GM12878 (cell line): ENCODE results near the gene SAMD9L. TPM values are rescaled to one million over a fixed set of nuclear protein-coding genes. Genes with fewer than 3 reads are reported as not detected.

Experiments used
- ATAC-seq: fragments of 200-7000 bp; cut with Tn5 transposase; 3 replicates; pipeline ENCODE4 v1.9.1; 2020; ENCODE audit warnings: mild to moderate bottlenecking, moderate library complexity
- BruUV-seq: library from RNA; stranded (reverse); fragments of 400-500 nt; replicated peaks from 2 replicates; lab custom pipeline; 2021; lab: Mats Ljungman, UMichigan
- CTCF ChIA-PET: fragments of 300-600 bp; sonication (Branson Sonifier 250); formaldehyde crosslinking; extraction: SDS; loops from one replicate; lab custom pipeline; 2021; ENCODE audit warnings: inconsistent platforms; lab: Yijun Ruan, JAX
- POLR2A ChIA-PET: fragments of 350-600 bp; formaldehyde crosslinking; extraction: SDS; loops from one replicate; lab custom pipeline; 2021; ENCODE audit warnings: inconsistent platforms; lab: Charles Lee
- RAD21 ChIA-PET: fragments of 300-600 bp; sonication (Branson Sonifier 250); formaldehyde crosslinking; loops from one replicate; lab custom pipeline; 2023; ENCODE audit warnings: antibody characterized with exemption; ENCODE audit not compliant: unreplicated experiment; lab: Charles Lee
- SMC1A ChIA-PET: fragments of 300-600 bp; sonication (Branson Sonifier 250); formaldehyde crosslinking; loops from one replicate; lab custom pipeline; 2023; ENCODE audit not compliant: unreplicated experiment, uncharacterized antibody; lab: Charles Lee
- DNase-seq: peaks from one replicate; pipeline ENCODE4 v3.0.0-alpha.2; 2011; ENCODE audit warnings: low read depth, low spot score
- FAIRE-seq: peaks from 3 replicates; lab custom pipeline; 2011; peaks lifted over from hg19 to GRCh38; lab: Jason Lieb, UNC
- H2AFZ ChIP-seq: 2 replicates; pipeline ENCODE4 v1.6.0; 2011; ENCODE audit warnings: low read depth, low read length, control low read depth; ENCODE audit not compliant: control insufficient read depth
- H3K27ac ChIP-seq: 2 replicates; pipeline ENCODE4 v1.5.1; 2011; ENCODE audit warnings: control low read depth; ENCODE audit not compliant: control insufficient read depth, insufficient read depth
- H3K27me3 ChIP-seq, 2 experiments: replicated peaks in 1 of 2; 2 replicates each; pipeline versions ENCODE4 v1.6.0 to v1.6.1; 2011; ENCODE audit warnings: low read length in 1 of 2; ENCODE audit not compliant: control insufficient read depth in 2 of 2, insufficient read depth in 2 of 2
- H3K36me3 ChIP-seq, 2 experiments: 2 replicates each; pipeline ENCODE4 v1.5.1; 2011; ENCODE audit warnings: low read length in 1 of 2; ENCODE audit not compliant: control insufficient read depth in 2 of 2, insufficient read depth in 2 of 2
- H3K4me1 ChIP-seq: 2 replicates; pipeline ENCODE4 v1.6.1; 2011; ENCODE audit warnings: mild to moderate bottlenecking, low read length, moderate library complexity, mixed read lengths; ENCODE audit not compliant: control insufficient read depth, insufficient read depth
- H3K4me2 ChIP-seq: 2 replicates; pipeline ENCODE4 v1.6.0; 2011; ENCODE audit warnings: control low read depth; ENCODE audit not compliant: control insufficient read depth, insufficient read depth
- H3K4me3 ChIP-seq: fragments of 200-600 bp; sonication (generic); 2 replicates; pipeline ENCODE4 v1.5.1; 2016
- H3K79me2 ChIP-seq: 2 replicates; pipeline ENCODE4 v1.6.0; 2011; ENCODE audit warnings: low read length; ENCODE audit not compliant: control insufficient read depth, insufficient read depth
- H3K9ac ChIP-seq: 2 replicates; pipeline ENCODE4 v1.8.0; 2011; ENCODE audit warnings: low read length, control low read depth, mixed read lengths; ENCODE audit not compliant: control insufficient read depth, insufficient read depth
- H3K9me3 ChIP-seq: replicated peaks from 3 replicates; pipeline ENCODE4 v1.5.1; 2011; ENCODE audit warnings: mild to moderate bottlenecking, low read length; ENCODE audit not compliant: control insufficient read depth, insufficient read depth
- H4K20me1 ChIP-seq: 2 replicates; pipeline ENCODE4 v1.6.0; 2011; ENCODE audit not compliant: control insufficient read depth, insufficient read depth
- ATF7 ChIP-seq: fragments of 450-650 bp; IDR thresholded peaks from 2 replicates; pipeline ENCODE4 v1.6.1; 2016; ENCODE audit warnings: low read depth, mild to moderate bottlenecking
- CBFB ChIP-seq: IDR thresholded peaks from 2 replicates; pipeline ENCODE4 v1.6.1; 2016; ENCODE audit warnings: antibody characterized with exemption, low read depth
- CEBPB ChIP-seq, 2 experiments: fragments of 150-350 bp in 1 of 2; IDR thresholded peaks; 2 replicates each; pipeline ENCODE4 v1.6.1; 2012 to 2014; ENCODE audit warnings: low read depth in 2 of 2, low read length in 2 of 2, borderline replicate concordance in 1 of 2, inconsistent platforms in 1 of 2
- CEBPZ ChIP-seq: fragments of 150-350 bp; IDR thresholded peaks from 2 replicates; pipeline ENCODE4 v1.6.1; 2016; ENCODE audit warnings: low read depth, low read length
- NFYB ChIP-seq: IDR thresholded peaks from 2 replicates; pipeline ENCODE4 v1.6.1; 2011; ENCODE audit warnings: low read depth, mild to moderate bottlenecking, low read length, improper control_type of control experiment, moderate library complexity; ENCODE audit not compliant: insufficient read depth
- NRF1 ChIP-seq: conservative IDR thresholded peaks from 2 replicates; pipeline ENCODE4 v1.6.1; 2011; ENCODE audit warnings: mild to moderate bottlenecking, low read depth, low read length, improper control_type of control experiment
- RBBP5 ChIP-seq: fragments of 200-600 bp; sonication (generic); conservative IDR thresholded peaks from 2 replicates; pipeline ENCODE4 v1.6.1; 2016
- RCOR1 ChIP-seq: conservative IDR thresholded peaks from 2 replicates; pipeline ENCODE4 v1.6.1; 2012; ENCODE audit warnings: low read depth, low read length, improper control_type of control experiment
- RUNX3 ChIP-seq: IDR thresholded peaks from 2 replicates; pipeline ENCODE4 v1.6.1; 2012; ENCODE audit warnings: low read length, inconsistent platforms
- SUPT20H ChIP-seq: IDR thresholded peaks from 2 replicates; pipeline ENCODE4 v1.6.1; 2011; ENCODE audit warnings: low read depth, mild to moderate bottlenecking, low read length, moderate library complexity, borderline replicate concordance; ENCODE audit not compliant: control insufficient read depth
- TCF7 ChIP-seq: IDR thresholded peaks from 2 replicates; pipeline ENCODE4 v1.6.1; 2014; ENCODE audit warnings: antibody characterized with exemption, borderline replicate concordance
- ZZZ3 ChIP-seq: IDR thresholded peaks from 2 replicates; pipeline ENCODE4 v1.6.1; 2011; ENCODE audit warnings: low read depth; ENCODE audit not compliant: control insufficient read depth, insufficient read length
- WGBS: methylation state at CpG from one replicate; pipeline ENCODE4 v1.1.6; 2016; ENCODE audit warnings: low lambda C conversion rate; ENCODE audit not compliant: insufficient replicate concordance, insufficient coverage; ENCODE audit errors: missing lambda C conversion rate; 5-methylcytosine and 5-hydroxymethylcytosine counted together
- in situ Hi-C: fragments of 300-500 bp; cut with MboI; formaldehyde crosslinking; loops from 9 replicates; pipeline ENCODE4 v1.14.3; 2018; ENCODE audit warnings: mixed read lengths
- intact Hi-C: fragments of 100-400 bp; cut with micrococcal nuclease; formaldehyde crosslinking; loops from one replicate; pipeline ENCODE4 v1.14.2; 2022; ENCODE audit not compliant: unreplicated experiment
- polyA plus RNA-seq, 11 experiments: library from polyadenylated mRNA; depleted of rRNA in 4 of 11; unstranded in 6 of 11; stranded (reverse) in 5 of 11; fragments of >200 nt; fragmentation: Nextera tagmentation in 4 of 11; fragmentation: Illumina TruSeq in 1 of 11; extraction: Ambion mirVana in 4 of 11; extraction: Trizol in 1 of 11; gene quantifications; 1 replicate in 1 of 11; 2 replicates in 10 of 11; pipeline versions ENCODE4 v1.2.1 to v1.2.3, GENCODE V29; 2011 to 2016; ENCODE audit warnings: inconsistent platforms in 2 of 11, missing spikeins in 2 of 11, low read depth in 1 of 11
- total RNA-seq, 4 experiments: library from RNA; depleted of rRNA in 3 of 4; stranded (reverse); fragments of >200 nt in 3 of 4; fragmentation: Illumina TruSeq in 1 of 4; extraction: Trizol in 1 of 4; gene quantifications; 2 replicates each; pipeline versions ENCODE4 v1.2.1 to v1.2.3, GENCODE V29; 2013 to 2021
- TF ChIP-seq, protein P1 (sequence below): IDR thresholded peaks from 2 replicates; pipeline ENCODE4 v1.6.1; 2011; ENCODE audit warnings: borderline replicate concordance, low read depth, mild to moderate bottlenecking, moderate library complexity, mixed read lengths, low read length; ENCODE audit not compliant: insufficient read depth; ENCODE audit errors: extremely low read length

Gene SAMD9L
- total and polyA plus RNA-seq, 10 of the 15 experiments (the other 5 are each of a cell fraction or from before 2014, with no cell fraction given), result 22.3 to 51.3 (median 29.6) TPM

- ChIA-PET SMC1A (interaction anchor here (1.4 to 5.0 kb wide), 3 partner anchors 8 to 50 kb away, joined by 6 to 18 read pairs (median 7); no protein-coding TSS in a partner anchor), RAD21 (interaction anchor here (1.0 kb wide), 1 partner anchor 32 kb away, joined by 3 read pairs; the partner anchor contains the start of gene SAMD9), CTCF (interaction anchor here (0.5 to 1.3 kb wide), 4 partner anchors 10 to 971 kb away, joined by 3 to 4 read pairs (median 3); no protein-coding TSS in a partner anchor), POLR2A (no interaction called here)
- no peak overlapping the region for H3K4me3 ChIP-seq
- no peak for TF ChIP-seq TCF7
- TF ChIP-seq ATF7, result no peak
- no peak for TF ChIP-seq ZZZ3
- no peak for TF ChIP-seq NRF1
- TF ChIP-seq CBFB, result no peak
- TF ChIP-seq RBBP5, result no peak
- TF ChIP-seq CEBPB (IDR thresholded peaks at IDR 0.05; ENCODE audit: borderline replicate concordance in 1 of 2, low read depth in 2 of 2, low read length in 2 of 2), result no peak
- TF ChIP-seq CEBPZ, result no peak
- TF ChIP-seq RCOR1, result no peak
- no peak for TF ChIP-seq SUPT20H
- no peak for TF ChIP-seq NFYB
- no peak for TF ChIP-seq RUNX3
- TF ChIP-seq, protein P1, sequence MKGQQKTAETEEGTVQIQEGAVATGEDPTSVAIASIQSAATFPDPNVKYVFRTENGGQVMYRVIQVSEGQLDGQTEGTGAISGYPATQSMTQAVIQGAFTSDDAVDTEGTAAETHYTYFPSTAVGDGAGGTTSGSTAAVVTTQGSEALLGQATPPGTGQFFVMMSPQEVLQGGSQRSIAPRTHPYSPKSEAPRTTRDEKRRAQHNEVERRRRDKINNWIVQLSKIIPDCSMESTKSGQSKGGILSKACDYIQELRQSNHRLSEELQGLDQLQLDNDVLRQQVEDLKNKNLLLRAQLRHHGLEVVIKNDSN, result no peak
- intact Hi-C loops (no loop called here), in situ Hi-C loops (no loop called here)
- no peak overlapping the region for H2AFZ ChIP-seq
- H3K27ac ChIP-seq, result no peak overlapping the region
- H3K9ac ChIP-seq, result no peak overlapping the region
- no peaks in the 10 kb centered on the region for H3K9me3 ChIP-seq
- H3K4me1 ChIP-seq, result peaks cover 10% of the 10 kb centered on the region; the same call in 1 of the 2 replicates
- H3K27me3 ChIP-seq, result no peaks in the 10 kb centered on the region
- WGBS, result 100% methylated on average over 1 of the region's 1 CpG
- no peak overlapping the region for H3K4me2 ChIP-seq
- peaks cover 0 to 6% of the 10 kb centered on the region in 2 experiments; a peak in 1 of 4 replicates for H3K36me3 ChIP-seq
- no peak for DNase-seq
- peaks cover 28% of the 10 kb centered on the region for H3K79me2 ChIP-seq
- no peak for FAIRE-seq
- no peaks in the 10 kb centered on the region for H4K20me1 ChIP-seq
- no TSS peak for BruUV-seq
- ATAC-seq, result no peak
Observed at GRCh38 chr7:93150200-93150835, 2.1 kb upstream of the SAMD9L start.
